HUDEP-2 (cell line): ENCODE measurements around the gene CEP55.
A peak's percentile ranks its signal among the peaks of the same experiment; 100 is the strongest.

Source experiments
- DNase-seq, 76 experiments: peaks; one replicate each; lab custom pipeline; 2025; ENCODE audit not compliant: unreplicated experiment in 76 of 76; lab: John Stamatoyannopoulos, UW

CEP55 gene

GRCh38 chr10:93468461-93469213 is 27.8 kb upstream of the CEP55 start:
- DNase-seq: no peak

GRCh38 chr10:93469454-93469853 is 27.0 kb upstream of the CEP55 start:
- no peak for DNase-seq

GRCh38 chr10:93471110-93471651 is 25.2 kb upstream of the CEP55 start:
- no peak for DNase-seq

- no peak for DNase-seq
Observed at GRCh38 chr10:93473161-93473560, 23.3 kb upstream of the CEP55 start.

GRCh38 chr10:93473804-93474472 is 22.5 kb upstream of the CEP55 start:
- DNase-seq: no peak

GRCh38 chr10:93475227-93475626 is 21.2 kb upstream of the CEP55 start:
- no peak for DNase-seq

GRCh38 chr10:93475871-93476270 is 20.5 kb upstream of the CEP55 start:
- DNase-seq: no peak

- DNase-seq: no peak
Observed at GRCh38 chr10:93476756-93477155, 19.7 kb upstream of the CEP55 start.

- no peak for DNase-seq
Observed at GRCh38 chr10:93478873-93479272, 17.5 kb upstream of the CEP55 start.

- DNase-seq: no peak
Observed at GRCh38 chr10:93481637-93482144, 14.7 kb upstream of the CEP55 start.

- peak in 29 of 76 experiments; percentile 1 to 51 (median 17) for DNase-seq
Observed at GRCh38 chr10:93482145-93482834, 14.1 kb upstream of the CEP55 start, which contains the start of gene MYOF. Gene MYOF, minus strand, starts transcription at chr10:93482334. Its CDS starts 140 bp downstream, at chr10:93482194.

GRCh38 chr10:93485690-93486089 is 10.7 kb upstream of the CEP55 start:
- DNase-seq: no peak

GRCh38 chr10:93488956-93489528 is 7.4 kb upstream of the CEP55 start:
- no peak for DNase-seq

GRCh38 chr10:93491602-93492121 is 4.8 kb upstream of the CEP55 start:
- no peak for DNase-seq

GRCh38 chr10:93493162-93493561 is 3.2 kb upstream of the CEP55 start:
- no peak for DNase-seq

- DNase-seq: no peak
Observed at GRCh38 chr10:93494494-93494893, 1.9 kb upstream of the CEP55 start.

- peak in 29 of 76 experiments; percentile 1 to 52 (median 17) for DNase-seq
Observed at GRCh38 chr10:93495654-93496321, 624 bp upstream of the CEP55 start.

- peak in 1 of 76 experiments; percentile 0 for DNase-seq
Observed at GRCh38 chr10:93498166-93498565, 1.8 kb downstream of the CEP55 start.

GRCh38 chr10:93501650-93502049 is 5.2 kb downstream of the CEP55 start:
- no peak for DNase-seq

- DNase-seq: no peak
Observed at GRCh38 chr10:93503075-93503474, 6.7 kb downstream of the CEP55 start.
